Activated CD4-positive, alpha-beta T cell treated with anti-CD3 and anti-CD28 coated beads for 36 hours (primary cell): Measurements from ENCODE around the gene KIAA2012. TPM values are rescaled to one million over a fixed set of nuclear protein-coding genes. Genes with fewer than 3 reads are reported as not detected.
A peak's percentile ranks its signal among the peaks of the same experiment; 100 is the strongest.

Experiments
- ATAC-seq: fragments of 200-7000 bp; cut with Tn5 transposase; one replicate; pipeline ENCODE4 v1.10.0; 2021; ENCODE audit warnings: mild to moderate bottlenecking, moderate library complexity
- CTCF ChIA-PET: fragments of 350-600 bp; sonication (Branson Sonifier 250); formaldehyde crosslinking; loops from one replicate; lab custom pipeline; 2021; ENCODE audit warnings: antibody characterized with exemption; lab: Charles Lee
- POLR2A ChIA-PET: fragments of 350-600 bp; sonication (Branson Sonifier 250); formaldehyde crosslinking; loops from one replicate; lab custom pipeline; 2021; ENCODE audit warnings: antibody characterized with exemption, inconsistent platforms; lab: Charles Lee
- DNase-seq: peaks from one replicate; pipeline ENCODE4 v3.0.0-alpha.2; 2020
- H3K27ac Mint-ChIP-seq: one replicate; pipeline ENCODE4 v1.8.0; 2021; ENCODE audit warnings: mixed read lengths
- H3K27me3 Mint-ChIP-seq: one replicate; pipeline ENCODE4 v1.8.0; 2021; ENCODE audit warnings: mixed read lengths
- H3K36me3 Mint-ChIP-seq: one replicate; pipeline ENCODE4 v1.8.0; 2021; ENCODE audit warnings: low read depth, mixed read lengths
- H3K4me1 Mint-ChIP-seq: one replicate; pipeline ENCODE4 v1.8.0; 2021; ENCODE audit warnings: mixed read lengths
- H3K4me3 Mint-ChIP-seq: one replicate; pipeline ENCODE4 v1.8.0; 2021; ENCODE audit warnings: mild to moderate bottlenecking, moderate library complexity, mixed read lengths
- H3K9me3 Mint-ChIP-seq: one replicate; pipeline ENCODE4 v1.8.0; 2021; ENCODE audit warnings: low read depth, mixed read lengths
- intact Hi-C, 2 experiments: fragments of 100-400 bp; cut with DNase I in 1 of 2; cut with micrococcal nuclease in 1 of 2; formaldehyde crosslinking; loops; one replicate each; pipeline versions ENCODE4 v1.14.2 to v1.15.1; 2022 to 2024; cut with DNase I, micrococcal nuclease
- total RNA-seq, 2 experiments: library from RNA; stranded (reverse); gene quantifications; one replicate each; pipeline ENCODE4 v1.2.3, GENCODE V29; 2021

The KIAA2012 gene
- not detected for total RNA-seq

GRCh38 chr2:202072737-202073401 lies at the start of gene KIAA2012:
Gene KIAA2012, plus strand, starts transcription at chr2:202073255. Its CDS starts 373 bp downstream, at chr2:202073628.
- Mint-ChIP-seq H3K9me3 (no peaks in the 10 kb centered on the region), H3K36me3 (no peaks in the 10 kb centered on the region), H3K4me1 (peaks cover 3% of the 10 kb centered on the region), H3K27ac (no peak within 1 kb of the TSS), H3K27me3 (peaks cover 1% of the 10 kb centered on the region), H3K4me3 (no peak within 1 kb of the TSS)
- intact Hi-C loops = no loop called here
- no peak for ATAC-seq
- DNase-seq = no peak
- POLR2A ChIA-PET = no interaction called here
- CTCF ChIA-PET = no interaction called here

GRCh38 chr2:202023904-202024266 lies 49.2 kb upstream of the KIAA2012 start:
- Mint-ChIP-seq H3K4me1 (no peaks in the 10 kb centered on the region), H3K27ac (no peak overlapping the region), H3K9me3 (no peaks in the 10 kb centered on the region), H3K4me3 (no peak overlapping the region), H3K27me3 (peaks cover 3% of the 10 kb centered on the region), H3K36me3 (no peaks in the 10 kb centered on the region)
- POLR2A ChIA-PET = no interaction called here
- CTCF ChIA-PET = interaction anchor here (1.1 kb wide), 1 partner anchor 158 kb away, joined by 5 read pairs; no protein-coding TSS in a partner anchor
- ATAC-seq (no peak), DNase-seq (no peak)
- intact Hi-C loops = no loop called here

- Mint-ChIP-seq H3K27ac (no peak overlapping the region), H3K27me3 (peaks cover 3% of the 10 kb centered on the region), H3K36me3 (no peaks in the 10 kb centered on the region), H3K9me3 (no peaks in the 10 kb centered on the region), H3K4me1 (no peaks in the 10 kb centered on the region), H3K4me3 (no peak overlapping the region)
- ChIA-PET POLR2A (no interaction called here), CTCF (interaction anchor here (0.8 kb wide), 1 partner anchor 18 kb away, joined by 3 read pairs; no protein-coding TSS in a partner anchor)
- DNase-seq (no peak), ATAC-seq (no peak)
- intact Hi-C loops = no loop called here
Observed at GRCh38 chr2:202024871-202025270, 48.2 kb upstream of the KIAA2012 start.

DNA sequence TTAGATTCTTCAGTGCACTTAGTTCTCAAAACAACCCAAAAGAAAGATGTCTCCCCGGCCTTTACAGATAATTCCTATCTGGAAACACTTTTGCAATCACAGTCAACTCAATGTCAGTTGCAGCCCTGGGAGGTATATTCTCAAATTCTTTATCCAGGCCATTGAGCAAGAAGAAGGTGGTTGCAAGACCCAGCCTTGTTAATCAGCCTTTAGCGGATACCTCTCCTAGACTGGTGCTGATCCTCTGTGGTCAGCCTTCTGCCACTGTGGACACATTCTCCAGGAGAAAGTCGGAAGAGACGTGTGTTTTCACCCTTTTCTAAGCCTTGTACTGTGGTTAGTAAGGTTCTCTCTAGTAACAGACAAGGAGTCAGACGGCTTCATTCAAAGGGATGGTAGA lies 47.2 kb upstream of the KIAA2012 start:
- ATAC-seq (no peak), DNase-seq (no peak)
- POLR2A ChIA-PET = no interaction called here
- Mint-ChIP-seq H3K36me3 (no peaks in the 10 kb centered on the region), H3K4me1 (no peaks in the 10 kb centered on the region), H3K4me3 (no peak overlapping the region), H3K27ac (no peak overlapping the region), H3K9me3 (no peaks in the 10 kb centered on the region), H3K27me3 (peaks cover 3% of the 10 kb centered on the region)
- CTCF ChIA-PET = no interaction called here
- intact Hi-C loops = no loop called here

- no peak overlapping the region for H3K27ac Mint-ChIP-seq
- intact Hi-C loops = no loop called here
- no peaks in the 10 kb centered on the region for H3K4me1 Mint-ChIP-seq
- H3K27me3 Mint-ChIP-seq = peaks cover 6% of the 10 kb centered on the region
- ATAC-seq (no peak), DNase-seq (no peak)
- H3K36me3 Mint-ChIP-seq = no peaks in the 10 kb centered on the region
- no peaks in the 10 kb centered on the region for H3K9me3 Mint-ChIP-seq
- no peak overlapping the region for H3K4me3 Mint-ChIP-seq
- ChIA-PET POLR2A (no interaction called here), CTCF (no interaction called here)
Observed at GRCh38 chr2:202026507-202026906, 46.5 kb upstream of the KIAA2012 start.

- CTCF ChIA-PET = no interaction called here
- Mint-ChIP-seq H3K27ac (no peak overlapping the region), H3K36me3 (no peaks in the 10 kb centered on the region), H3K4me3 (no peak overlapping the region), H3K9me3 (no peaks in the 10 kb centered on the region), H3K27me3 (peaks cover 19% of the 10 kb centered on the region), H3K4me1 (peaks cover 13% of the 10 kb centered on the region)
- no peak for ATAC-seq
- POLR2A ChIA-PET = no interaction called here
- intact Hi-C loops = loop anchor here in 1 of 2 experiments (5.0 to 10.0 kb wide), 3 partner anchors 168 to 1068 kb away; partner anchors contain the start of genes ORC2, STRADB and TRAK2
- no peak for DNase-seq
Observed at GRCh38 chr2:202030691-202031090, 42.4 kb upstream of the KIAA2012 start.

DNA sequence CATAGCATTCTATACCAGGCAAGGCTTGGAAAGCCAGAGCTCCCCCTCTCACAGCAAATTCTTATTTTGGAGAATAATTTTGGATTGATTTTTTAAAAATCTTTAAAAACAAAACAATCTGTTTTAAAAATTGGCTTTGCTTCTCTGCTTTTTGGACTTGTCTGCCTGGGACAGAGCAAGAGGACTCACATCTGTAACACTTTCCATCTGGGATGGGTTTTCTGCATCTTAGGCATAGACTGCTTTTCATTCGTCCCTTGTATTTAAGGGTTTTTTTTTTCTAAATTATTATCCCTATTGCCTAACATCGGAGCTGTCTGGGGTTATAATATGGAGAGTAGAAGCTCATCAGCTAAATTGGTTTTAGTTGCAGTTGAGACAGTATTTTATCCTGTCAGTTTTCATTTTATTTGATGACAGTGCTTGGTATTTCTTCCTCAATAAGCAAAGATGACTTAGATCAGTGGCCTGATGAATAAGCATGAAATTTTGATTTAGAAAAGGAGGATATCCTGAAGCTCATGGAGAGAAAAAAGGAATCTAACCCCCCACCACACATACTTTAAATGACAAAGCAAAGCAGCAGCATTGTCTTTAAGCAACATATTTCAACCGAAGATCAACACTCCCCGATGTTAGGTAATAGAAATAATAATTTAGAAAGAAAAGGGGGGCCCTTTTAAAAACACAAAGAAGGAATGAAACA lies 41.7 kb upstream of the KIAA2012 start:
- Mint-ChIP-seq H3K9me3 (no peaks in the 10 kb centered on the region), H3K4me3 (no peak overlapping the region), H3K4me1 (peaks cover 13% of the 10 kb centered on the region), H3K36me3 (no peaks in the 10 kb centered on the region), H3K27ac (no peak overlapping the region), H3K27me3 (peaks cover 19% of the 10 kb centered on the region)
- DNase-seq = no peak
- ChIA-PET CTCF (interaction anchor here (0.6 kb wide), 1 partner anchor 27 kb away, joined by 3 read pairs; no protein-coding TSS in a partner anchor), POLR2A (no interaction called here)
- no peak for ATAC-seq
- intact Hi-C loops = loop anchor here in 1 of 2 experiments (5.0 to 10.0 kb wide), 3 partner anchors 169 to 1069 kb away; partner anchors contain the start of genes ORC2, STRADB and TRAK2

GRCh38 chr2:202032846-202033316 lies 40.2 kb upstream of the KIAA2012 start:
- Mint-ChIP-seq H3K27ac (no peak overlapping the region), H3K4me1 (peaks cover 13% of the 10 kb centered on the region)
- CTCF ChIA-PET = no interaction called here

DNA sequence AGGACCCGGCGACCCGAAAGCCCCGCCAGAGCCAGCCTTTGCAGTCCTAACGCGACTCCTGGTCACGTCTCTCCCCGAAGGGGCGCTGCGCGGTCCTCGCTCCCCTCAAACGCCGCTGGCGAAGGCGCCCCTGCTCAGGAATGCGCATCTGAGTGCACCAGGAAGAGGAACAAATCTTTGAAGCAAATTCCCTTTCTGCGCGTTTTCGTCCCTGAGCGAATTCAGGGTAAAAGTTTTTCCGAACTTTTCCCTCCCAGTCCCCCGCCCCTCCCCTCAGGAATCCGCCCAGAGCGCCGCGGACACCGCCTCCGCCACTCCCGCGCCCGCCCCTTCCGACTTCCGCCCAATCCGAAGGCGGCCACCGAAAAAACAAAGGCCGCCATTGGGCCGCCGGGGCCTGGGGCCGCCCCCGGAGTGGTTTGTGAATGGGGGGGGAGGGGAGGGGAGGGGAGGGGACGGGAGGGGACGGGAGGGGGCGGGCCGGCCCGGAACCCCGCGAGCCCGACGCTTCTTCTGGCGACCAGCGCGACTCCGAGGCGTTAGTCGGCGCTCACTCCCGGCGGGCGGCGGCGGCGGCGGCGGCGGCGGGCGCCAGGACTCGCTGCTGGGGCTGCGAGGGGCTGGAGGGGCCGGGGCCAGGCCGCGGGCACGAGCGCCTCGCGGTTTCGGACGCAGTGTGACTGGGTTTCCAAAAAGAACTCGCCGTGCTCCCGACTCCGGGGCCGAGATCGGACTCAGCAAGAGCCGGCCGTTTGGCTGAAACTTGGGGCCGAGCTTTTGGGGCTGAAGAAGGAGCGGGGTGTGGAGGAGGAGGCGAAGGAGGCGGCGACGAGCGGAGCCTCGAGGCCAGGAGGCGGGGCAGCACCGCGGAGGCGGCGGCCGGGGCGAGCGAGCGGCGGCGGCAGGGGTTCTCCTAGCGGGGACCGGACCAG lies 39.5 kb upstream of the KIAA2012 start, which contains the start of gene FZD7:
TSS of gene FZD7 (plus strand) at position 539 of the 932 bp plus-strand sequence. CDS start 793 bp downstream, outside the sequence.
- Mint-ChIP-seq H3K36me3 (no peaks in the 10 kb centered on the region), H3K27me3 (peaks cover 21% of the 10 kb centered on the region), H3K4me3 (peak within 1 kb of the TSS; percentile 72), H3K27ac (peak within 1 kb of the TSS; percentile 22), H3K4me1 (peaks cover 13% of the 10 kb centered on the region), H3K9me3 (no peaks in the 10 kb centered on the region)
- DNase-seq (peak; percentile 91), ATAC-seq (peak; percentile 83)
- CTCF ChIA-PET = no interaction called here
- POLR2A ChIA-PET = no interaction called here
- intact Hi-C loops = loop anchor here (1.0 to 10.0 kb wide), 9 partner anchors 145 to 1071 kb away; partner anchors contain the start of genes ALS2 (in 1 of the 2), NOP58 (in 1 of the 2), ORC2 (in 1 of the 2) and STRADB (in 1 of the 2)

More at GRCh38 chr2:202032846-202033316, 40.2 kb upstream of the KIAA2012 start:
- DNase-seq (peak; percentile 56), ATAC-seq (peak; percentile 11)
- intact Hi-C loops = loop anchor here (1.0 to 10.0 kb wide), 8 partner anchors 171 to 1071 kb away; partner anchors contain the start of genes ALS2 (in 1 of the 2), NOP58 (in 1 of the 2), ORC2 (in 1 of the 2) and STRADB (in 1 of the 2)
- POLR2A ChIA-PET = no interaction called here
- H3K36me3 Mint-ChIP-seq = no peaks in the 10 kb centered on the region
- peaks cover 19% of the 10 kb centered on the region for H3K27me3 Mint-ChIP-seq
- peak overlapping the region; percentile 72 for H3K4me3 Mint-ChIP-seq
- no peaks in the 10 kb centered on the region for H3K9me3 Mint-ChIP-seq

- H3K9me3 Mint-ChIP-seq = no peaks in the 10 kb centered on the region
- CTCF ChIA-PET = interaction anchor here (1.1 kb wide), 1 partner anchor 10 kb away, joined by 3 read pairs; no protein-coding TSS in a partner anchor
- POLR2A ChIA-PET = no interaction called here
Observed at GRCh38 chr2:202034249-202035088, 38.6 kb upstream of the KIAA2012 start.

More at GRCh38 chr2:202034249-202035088, 38.6 kb upstream of the KIAA2012 start:
- H3K27me3 Mint-ChIP-seq = peaks cover 28% of the 10 kb centered on the region
- intact Hi-C loops = loop anchor here (1.0 to 10.0 kb wide), 5 partner anchors 144 to 1072 kb away; partner anchors contain the start of genes ORC2 (in 1 of the 2), STRADB (in 1 of the 2) and TRAK2 (in 1 of the 2)
- peak; percentile 17 for ATAC-seq
- no peaks in the 10 kb centered on the region for H3K36me3 Mint-ChIP-seq
- H3K4me3 Mint-ChIP-seq = peak overlapping the region; percentile 72
- peaks cover 15% of the 10 kb centered on the region for H3K4me1 Mint-ChIP-seq
- DNase-seq = peak; percentile 59
- no peak overlapping the region for H3K27ac Mint-ChIP-seq
